GM23338 (cell line): ENCODE results near the gene HPS5.

Source experiments
- CREB1 ChIP-seq: fragments of 250-450 bp; sonication (Bioruptor Pico); IDR thresholded peaks from 2 replicates; pipeline ENCODE4 v1.5.0; 2020; ENCODE audit warnings: low read depth, mild to moderate bottlenecking, moderate library complexity
- ETS1 ChIP-seq: IDR thresholded peaks from 2 replicates; pipeline ENCODE4 v1.6.1; 2016; ENCODE audit warnings: antibody characterized with exemption
- EZH2 ChIP-seq: fragments of 200-600 bp; sonication (generic); IDR thresholded peaks from one replicate; pipeline ENCODE4 v1.8.0; 2017; ENCODE audit warnings: antibody characterized with exemption, mild to moderate bottlenecking, low read depth; ENCODE audit not compliant: unreplicated experiment
- EZH2phosphoT487 ChIP-seq: fragments of 200-600 bp; sonication (generic); IDR thresholded peaks from one replicate; pipeline ENCODE4 v1.8.1; 2018; ENCODE audit warnings: antibody characterized with exemption; ENCODE audit not compliant: unreplicated experiment
- JUNB ChIP-seq: IDR thresholded peaks from one replicate; pipeline ENCODE4 v1.6.1; 2016; ENCODE audit warnings: antibody characterized with exemption; ENCODE audit not compliant: unreplicated experiment
- NANOG ChIP-seq: IDR thresholded peaks from 2 replicates; pipeline ENCODE4 v1.6.1; 2016; ENCODE audit warnings: antibody characterized with exemption, borderline replicate concordance
- POLR2AphosphoS5 ChIP-seq: IDR thresholded peaks from 2 replicates; pipeline ENCODE4 v1.6.1; 2016; ENCODE audit warnings: antibody characterized with exemption, low read depth
- REST ChIP-seq: IDR thresholded peaks from one replicate; pipeline ENCODE4 v1.6.1; 2018; ENCODE audit warnings: antibody characterized with exemption; ENCODE audit not compliant: unreplicated experiment
- ZNF331 ChIP-seq: fragments of 250-450 bp; sonication (Bioruptor Pico); IDR thresholded peaks from 2 replicates; pipeline ENCODE4 v1.5.0; 2020; ENCODE audit warnings: low read depth, mild to moderate bottlenecking, moderate library complexity
- TF ChIP-seq, protein P1 (sequence below), 2 experiments: fragments of 200-600 bp in 1 of 2; sonication (generic) in 1 of 2; conservative IDR thresholded peaks; 2 replicates each; pipeline versions ENCODE4 v1.5.1 to v1.6.1; 2016 to 2017; ENCODE audit warnings: antibody characterized with exemption in 2 of 2, low read depth in 2 of 2, mild to moderate bottlenecking in 2 of 2, moderate library complexity in 1 of 2

GRCh38 chr11:18288911-18289310 lies 33.0 kb downstream of the HPS5 start:
- TF ChIP-seq, protein P1, sequence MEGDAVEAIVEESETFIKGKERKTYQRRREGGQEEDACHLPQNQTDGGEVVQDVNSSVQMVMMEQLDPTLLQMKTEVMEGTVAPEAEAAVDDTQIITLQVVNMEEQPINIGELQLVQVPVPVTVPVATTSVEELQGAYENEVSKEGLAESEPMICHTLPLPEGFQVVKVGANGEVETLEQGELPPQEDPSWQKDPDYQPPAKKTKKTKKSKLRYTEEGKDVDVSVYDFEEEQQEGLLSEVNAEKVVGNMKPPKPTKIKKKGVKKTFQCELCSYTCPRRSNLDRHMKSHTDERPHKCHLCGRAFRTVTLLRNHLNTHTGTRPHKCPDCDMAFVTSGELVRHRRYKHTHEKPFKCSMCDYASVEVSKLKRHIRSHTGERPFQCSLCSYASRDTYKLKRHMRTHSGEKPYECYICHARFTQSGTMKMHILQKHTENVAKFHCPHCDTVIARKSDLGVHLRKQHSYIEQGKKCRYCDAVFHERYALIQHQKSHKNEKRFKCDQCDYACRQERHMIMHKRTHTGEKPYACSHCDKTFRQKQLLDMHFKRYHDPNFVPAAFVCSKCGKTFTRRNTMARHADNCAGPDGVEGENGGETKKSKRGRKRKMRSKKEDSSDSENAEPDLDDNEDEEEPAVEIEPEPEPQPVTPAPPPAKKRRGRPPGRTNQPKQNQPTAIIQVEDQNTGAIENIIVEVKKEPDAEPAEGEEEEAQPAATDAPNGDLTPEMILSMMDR (conservative IDR thresholded peaks at IDR 0.05; ENCODE audit: low read depth in 2 of 2): no peak
- no peak for TF ChIP-seq POLR2AphosphoS5
- no peak for TF ChIP-seq EZH2
- no peak for TF ChIP-seq EZH2phosphoT487
- TF ChIP-seq CREB1 (CRISPR knock-in tag): no peak
- TF ChIP-seq JUNB: no peak
- no peak for TF ChIP-seq REST
- TF ChIP-seq ETS1: no peak
- TF ChIP-seq NANOG: no peak
- TF ChIP-seq ZNF331 (CRISPR knock-in tag): no peak
